K562 (cell line): Measurements from ENCODE around the gene NT5C2.

ENCODE experiments used
- CHD1 ChIP-seq: fragments of 200-600 bp; sonication (generic); IDR thresholded peaks from one replicate; pipeline ENCODE4 v1.6.1; 2012; ENCODE audit warnings: mild to moderate bottlenecking, moderate library complexity, low read length, inconsistent platforms
- EGR1 ChIP-seq: fragments of 450-650 bp; conservative IDR thresholded peaks from 2 replicates; pipeline ENCODE4 v1.6.1; 2017; ENCODE audit warnings: mild to moderate bottlenecking
- MYC ChIP-seq, 2 experiments: fragments of 250-450 bp in 1 of 2; sonication (Bioruptor Pico) in 1 of 2; IDR thresholded peaks; 2 replicates each; pipeline versions ENCODE4 v1.5.1 to v1.6.1; 2012 to 2021; ENCODE audit warnings: low read depth in 2 of 2, borderline replicate concordance in 1 of 2, improper control_type of control experiment in 1 of 2, low read length in 1 of 2, mild to moderate bottlenecking in 1 of 2, moderate library complexity in 1 of 2
- NRF1 ChIP-seq, 2 experiments: fragments of 450-650 bp; IDR thresholded peaks in 1 of 2; conservative IDR thresholded peaks in 1 of 2; 2 replicates each; pipeline ENCODE4 v1.6.1; 2014; ENCODE audit warnings: mild to moderate bottlenecking in 2 of 2
- RAD21 ChIP-seq, 2 experiments: fragments of 250-450 bp in 1 of 2; fragments of 450-650 bp in 1 of 2; sonication (Bioruptor Pico) in 1 of 2; formaldehyde crosslinking in 1 of 2; IDR thresholded peaks in 1 of 2; conservative IDR thresholded peaks in 1 of 2; 2 replicates each; pipeline versions ENCODE4 v1.4.0 to v1.8.0; 2020 to 2022; ENCODE audit warnings: mild to moderate bottlenecking in 2 of 2, moderate library complexity in 1 of 2
- TAF1 ChIP-seq: IDR thresholded peaks from 2 replicates; pipeline ENCODE4 v1.6.1; 2011; ENCODE audit warnings: mild to moderate bottlenecking, low read length, moderate library complexity; ENCODE audit not compliant: insufficient read depth, control insufficient read depth, severe bottlenecking; ENCODE audit errors: extremely low read depth
- ZFP36 ChIP-seq: fragments of 150-350 bp; IDR thresholded peaks from 2 replicates; pipeline ENCODE4 v1.6.1; 2018; ENCODE audit warnings: low read length, low read depth; ENCODE audit not compliant: partially characterized antibody
- TF ChIP-seq, protein P1 (sequence below), 2 experiments: IDR thresholded peaks in 1 of 2; conservative IDR thresholded peaks in 1 of 2; 2 replicates each; pipeline ENCODE4 v1.6.1; 2016; ENCODE audit warnings: low read depth in 2 of 2, mild to moderate bottlenecking in 1 of 2, missing compliant biosample characterization in 1 of 2, missing genetic modification characterization in 1 of 2, moderate library complexity in 1 of 2
- TF ChIP-seq, protein P2 (sequence below): fragments of 250-450 bp; sonication (Bioruptor Pico); IDR thresholded peaks from 2 replicates; pipeline ENCODE4 v1.5.0; 2021; ENCODE audit warnings: mild to moderate bottlenecking, moderate library complexity

DNA sequence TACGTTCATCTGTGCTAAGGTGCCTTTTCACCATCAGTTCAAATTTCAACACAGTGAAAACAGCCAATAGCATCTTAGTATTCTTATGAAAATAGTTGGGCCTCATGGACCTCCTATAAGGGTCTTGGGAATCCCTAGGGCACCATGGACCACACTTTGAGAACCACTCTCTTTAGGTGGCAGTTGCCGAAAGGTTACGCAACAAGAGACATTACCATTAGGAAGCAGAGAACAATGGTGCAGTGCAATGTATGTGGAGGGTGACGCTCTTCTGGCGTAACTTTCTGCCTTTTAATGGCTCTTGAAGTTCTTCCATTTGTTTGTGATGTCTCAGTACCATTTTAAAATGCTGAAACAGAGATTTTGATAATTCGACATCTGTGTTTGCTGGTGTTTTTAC lies 143.8 kb downstream of the NT5C2 start:
- TF ChIP-seq, protein P1, sequence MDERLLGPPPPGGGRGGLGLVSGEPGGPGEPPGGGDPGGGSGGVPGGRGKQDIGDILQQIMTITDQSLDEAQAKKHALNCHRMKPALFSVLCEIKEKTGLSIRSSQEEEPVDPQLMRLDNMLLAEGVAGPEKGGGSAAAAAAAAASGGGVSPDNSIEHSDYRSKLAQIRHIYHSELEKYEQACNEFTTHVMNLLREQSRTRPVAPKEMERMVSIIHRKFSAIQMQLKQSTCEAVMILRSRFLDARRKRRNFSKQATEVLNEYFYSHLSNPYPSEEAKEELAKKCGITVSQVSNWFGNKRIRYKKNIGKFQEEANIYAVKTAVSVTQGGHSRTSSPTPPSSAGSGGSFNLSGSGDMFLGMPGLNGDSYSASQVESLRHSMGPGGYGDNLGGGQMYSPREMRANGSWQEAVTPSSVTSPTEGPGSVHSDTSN (CRISPR knock-in tag; IDR thresholded peaks at IDR 0.05; ENCODE audit: low read depth): no peak
- TF ChIP-seq, protein P1 (tag; conservative IDR thresholded peaks at IDR 0.05; ENCODE audit: low read depth): no peak
- TF ChIP-seq EGR1 (no peak), MYC (IDR thresholded peaks at IDR 0.05; ENCODE audit: low read depth, low read length) (no peak), MYC (CRISPR knock-in tag; IDR thresholded peaks at IDR 0.05; ENCODE audit: borderline replicate concordance, low read depth) (no peak), CHD1 (no peak), ZFP36 (no peak), TAF1 (no peak), NRF1 (conservative IDR thresholded peaks at IDR 0.05 in 1 of 2, IDR thresholded peaks at IDR 0.05 in 1 of 2) (no peak), RAD21 (CRISPR knock-in tag; conservative IDR thresholded peaks at IDR 0.05 in 1 of 2, IDR thresholded peaks at IDR 0.05 in 1 of 2) (no peak)
- TF ChIP-seq, protein P2, sequence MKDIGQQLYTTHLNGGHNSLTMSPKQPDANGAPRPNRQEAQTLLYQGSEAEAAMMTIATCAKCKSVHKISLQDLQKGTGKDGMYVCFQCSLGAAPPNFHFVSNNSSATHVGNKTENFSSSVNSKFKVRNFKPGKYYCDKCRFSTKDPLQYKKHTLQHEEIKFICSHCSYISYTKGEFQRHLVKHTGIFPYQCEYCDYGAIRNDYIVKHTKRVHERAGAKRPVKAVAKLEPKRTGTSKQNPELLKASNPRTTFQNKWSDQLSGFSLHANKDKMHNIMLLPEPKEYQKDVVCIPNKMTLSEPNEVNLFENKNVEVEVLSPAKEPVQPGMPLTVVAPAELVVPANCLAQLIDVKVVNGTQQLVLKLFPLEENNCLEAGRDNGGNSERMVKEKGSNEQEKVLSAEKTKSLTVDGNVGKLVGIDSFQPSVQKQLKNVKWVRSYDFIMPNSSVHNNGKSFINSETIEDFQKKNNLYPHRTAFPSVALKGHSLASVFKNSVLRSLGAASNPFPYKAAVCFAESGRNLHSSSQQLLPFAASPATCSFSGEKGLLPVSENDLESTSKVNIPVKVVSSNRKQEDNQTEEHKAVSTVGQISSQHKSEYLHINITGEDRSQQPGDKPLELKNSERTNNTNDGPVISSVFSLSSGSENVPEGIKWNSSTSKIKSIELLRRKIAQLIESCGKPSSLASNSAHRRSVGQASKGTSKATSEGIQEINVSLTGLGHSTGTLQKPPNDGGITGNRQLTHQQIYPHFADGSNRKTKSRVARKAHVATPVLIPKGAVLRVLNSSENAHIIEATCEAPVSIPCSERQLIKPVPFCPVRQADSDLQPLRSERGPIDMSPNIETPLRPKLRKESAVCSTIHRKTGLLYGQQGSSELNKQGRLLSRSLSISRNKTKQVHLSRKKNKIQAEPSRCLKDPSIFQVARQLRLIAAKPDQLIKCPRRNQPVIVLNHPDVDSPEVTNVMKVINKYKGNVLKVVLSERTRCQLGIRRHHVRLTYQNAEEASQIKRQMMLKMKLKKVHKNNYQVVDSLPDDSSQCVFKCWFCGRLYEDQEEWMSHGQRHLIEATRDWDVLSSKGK (CRISPR knock-in tag): no peak
